ENCODE data around the gene C3orf49.
A peak's percentile ranks its signal among the peaks of the same experiment; 100 is the strongest.

The C3orf49 gene

DNA sequence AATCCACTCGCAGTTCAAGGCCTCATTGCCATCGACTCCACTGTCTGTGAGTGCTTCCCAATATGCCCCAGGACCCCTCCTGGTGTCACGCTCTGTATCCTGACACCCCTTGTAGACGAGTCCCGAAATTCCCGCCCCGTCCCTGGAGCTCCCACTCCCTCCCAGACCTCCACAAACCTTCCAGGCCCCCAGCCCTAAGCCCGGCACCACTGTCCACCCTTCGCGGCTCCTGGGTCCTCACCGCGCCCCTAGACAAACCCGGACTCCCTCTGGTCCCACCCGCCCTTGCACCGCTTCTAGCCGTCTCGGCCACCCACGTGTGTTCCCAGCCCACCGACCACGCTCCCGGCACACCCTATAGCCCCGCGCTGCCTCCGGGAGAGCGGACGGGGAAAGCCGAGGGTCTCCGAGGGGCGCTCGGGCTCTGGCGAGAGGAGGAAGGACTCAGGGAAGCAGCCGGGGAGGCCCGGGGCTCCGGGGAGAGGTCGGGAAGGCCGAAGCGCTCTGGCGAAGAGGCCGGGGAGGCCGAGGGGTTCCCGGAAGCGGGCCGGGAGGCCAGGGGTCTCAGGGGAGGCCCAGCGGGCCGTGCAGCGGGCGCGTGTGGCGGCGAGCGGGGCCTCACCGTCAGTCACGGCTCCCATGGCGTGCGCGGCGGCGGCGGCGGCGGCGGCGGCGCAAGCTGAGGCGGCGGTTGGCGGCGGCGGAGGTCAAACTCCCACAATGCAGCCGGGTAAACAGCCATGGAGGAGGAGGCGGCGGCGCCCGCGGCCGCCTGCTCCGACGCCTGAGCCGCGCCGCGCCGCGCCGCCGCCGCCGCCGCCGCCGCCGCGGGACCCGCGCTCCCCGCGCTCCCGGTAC lies 44.3 kb downstream of the C3orf49 start, which contains the start of the genes ATXN7 and THOC7:
ATXN7 (plus strand) TSS at position 718 of the 858 bp plus-strand sequence. CDS start 48,732 bp downstream, outside the sequence.
THOC7 (minus strand) TSS at position 656 of the 858 bp plus-strand sequence; CDS start at position 641, 15 bp downstream.
- H3K27ac ChIP-seq (ENCODE audit: poor library complexity, severe bottlenecking): peak within 1 kb of the TSS; percentile 70
- H3K36me3 ChIP-seq (ENCODE audit: low read depth): peaks cover 6% of the 10 kb centered on the region
- peaks cover 7% of the 10 kb centered on the region for H3K4me1 ChIP-seq (ENCODE audit: insufficient read depth, poor library complexity, severe bottlenecking)
- H3K27me3 ChIP-seq (ENCODE audit: insufficient read depth, poor library complexity, severe bottlenecking): no peaks in the 10 kb centered on the region
- no peaks in the 10 kb centered on the region for H3K9me3 ChIP-seq (ENCODE audit: severe bottlenecking)
- peak within 1 kb of the TSS; percentile 96 for H3K4me3 ChIP-seq (ENCODE audit: severe bottlenecking)
- ATAC-seq (ENCODE audit: low read depth): peak; percentile 75
- peak; percentile 60 for DNase-seq (ENCODE audit: low spot score)
- TF ChIP-seq, protein P1, sequence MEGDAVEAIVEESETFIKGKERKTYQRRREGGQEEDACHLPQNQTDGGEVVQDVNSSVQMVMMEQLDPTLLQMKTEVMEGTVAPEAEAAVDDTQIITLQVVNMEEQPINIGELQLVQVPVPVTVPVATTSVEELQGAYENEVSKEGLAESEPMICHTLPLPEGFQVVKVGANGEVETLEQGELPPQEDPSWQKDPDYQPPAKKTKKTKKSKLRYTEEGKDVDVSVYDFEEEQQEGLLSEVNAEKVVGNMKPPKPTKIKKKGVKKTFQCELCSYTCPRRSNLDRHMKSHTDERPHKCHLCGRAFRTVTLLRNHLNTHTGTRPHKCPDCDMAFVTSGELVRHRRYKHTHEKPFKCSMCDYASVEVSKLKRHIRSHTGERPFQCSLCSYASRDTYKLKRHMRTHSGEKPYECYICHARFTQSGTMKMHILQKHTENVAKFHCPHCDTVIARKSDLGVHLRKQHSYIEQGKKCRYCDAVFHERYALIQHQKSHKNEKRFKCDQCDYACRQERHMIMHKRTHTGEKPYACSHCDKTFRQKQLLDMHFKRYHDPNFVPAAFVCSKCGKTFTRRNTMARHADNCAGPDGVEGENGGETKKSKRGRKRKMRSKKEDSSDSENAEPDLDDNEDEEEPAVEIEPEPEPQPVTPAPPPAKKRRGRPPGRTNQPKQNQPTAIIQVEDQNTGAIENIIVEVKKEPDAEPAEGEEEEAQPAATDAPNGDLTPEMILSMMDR (IDR thresholded peaks at IDR 0.05; ENCODE audit: poor library complexity, severe bottlenecking): no peak

DNA sequence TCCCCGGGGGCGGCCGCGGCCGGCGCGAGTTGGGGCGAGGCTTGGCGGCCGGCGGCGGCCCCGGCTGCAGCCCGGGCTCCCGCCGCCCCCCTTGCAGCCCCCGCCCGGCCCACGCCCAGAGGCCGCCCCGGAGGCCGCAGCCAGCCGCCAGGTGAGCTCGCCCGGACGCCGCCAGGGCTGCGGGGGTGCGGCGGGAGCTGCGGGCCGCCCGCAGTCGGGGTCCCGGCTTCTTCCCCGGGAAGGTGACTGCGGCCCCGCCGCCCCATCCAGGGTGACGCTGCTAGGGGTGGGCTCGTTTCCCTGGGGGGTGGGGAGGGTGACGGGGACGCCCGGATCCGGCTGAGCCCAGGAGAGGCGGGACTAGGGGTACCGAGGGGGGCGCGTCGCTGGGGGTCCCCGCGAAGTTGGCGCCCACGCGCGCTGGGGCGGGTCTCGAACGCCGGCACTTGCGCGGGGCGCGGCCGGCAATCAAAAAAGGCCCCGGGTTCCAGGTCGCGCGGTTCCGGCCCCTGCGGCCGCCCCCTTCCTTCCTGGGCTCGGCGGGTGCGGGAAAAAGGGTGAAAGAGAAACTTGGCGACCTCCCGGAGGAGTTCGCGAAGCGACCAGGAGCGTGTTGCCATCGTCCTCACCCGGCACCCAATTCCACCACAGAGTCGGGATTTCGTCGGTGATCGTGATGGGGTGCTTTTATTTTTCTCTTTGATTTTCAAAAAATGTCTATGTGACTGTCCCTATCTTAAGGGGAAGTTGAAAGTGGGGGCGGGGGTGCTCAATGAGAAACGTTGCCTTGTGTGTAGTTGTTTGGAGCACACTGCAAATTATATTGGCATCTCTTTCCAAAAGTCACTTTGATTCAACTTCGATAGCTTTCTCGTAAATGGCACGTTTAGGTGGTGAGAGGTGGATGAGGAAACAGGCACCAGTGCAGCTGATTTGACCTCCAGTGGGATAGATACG lies 45.2 kb downstream of the C3orf49 start:
- Histone ChIP-seq H3K27ac (ENCODE audit: poor library complexity, severe bottlenecking) (peak overlapping the region; percentile 70), H3K27me3 (ENCODE audit: insufficient read depth, poor library complexity, severe bottlenecking) (no peaks in the 10 kb centered on the region), H3K4me1 (ENCODE audit: insufficient read depth, poor library complexity, severe bottlenecking) (peaks cover 7% of the 10 kb centered on the region), H3K36me3 (ENCODE audit: low read depth) (peaks cover 6% of the 10 kb centered on the region), H3K4me3 (ENCODE audit: severe bottlenecking) (peak overlapping the region; percentile 96), H3K9me3 (ENCODE audit: severe bottlenecking) (no peaks in the 10 kb centered on the region)
- TF ChIP-seq, protein P1 (IDR thresholded peaks at IDR 0.05; ENCODE audit: poor library complexity, severe bottlenecking): no peak
- peak; percentile 52 for DNase-seq (ENCODE audit: low spot score)
- ATAC-seq (ENCODE audit: low read depth): peak; percentile 44

DNA sequence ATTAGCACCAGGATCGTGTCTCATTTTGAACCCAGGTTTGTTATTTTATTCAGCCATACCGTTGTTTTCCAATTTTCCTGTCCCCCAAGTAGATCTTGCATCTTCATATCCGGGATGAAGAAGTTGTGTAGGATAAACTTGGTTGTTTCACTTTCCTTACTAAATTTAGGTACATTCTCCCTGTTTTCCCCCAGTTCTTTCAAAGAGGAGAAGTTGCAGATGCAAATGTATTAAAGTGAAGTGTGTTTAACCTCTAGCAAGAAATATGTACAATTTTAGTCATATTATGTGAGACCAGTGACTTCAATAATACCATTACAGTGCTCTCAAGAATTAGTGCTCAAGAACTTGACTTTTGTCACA lies 45.8 kb downstream of the C3orf49 start:
- Histone ChIP-seq H3K4me3 (ENCODE audit: severe bottlenecking) (peak overlapping the region; percentile 96), H3K27me3 (ENCODE audit: insufficient read depth, poor library complexity, severe bottlenecking) (no peaks in the 10 kb centered on the region), H3K4me1 (ENCODE audit: insufficient read depth, poor library complexity, severe bottlenecking) (peaks cover 7% of the 10 kb centered on the region), H3K27ac (ENCODE audit: poor library complexity, severe bottlenecking) (peak overlapping the region; percentile 70), H3K9me3 (ENCODE audit: severe bottlenecking) (no peaks in the 10 kb centered on the region), H3K36me3 (ENCODE audit: low read depth) (peaks cover 6% of the 10 kb centered on the region)
- no peak for ATAC-seq (ENCODE audit: low read depth)
- TF ChIP-seq, protein P1 (IDR thresholded peaks at IDR 0.05; ENCODE audit: poor library complexity, severe bottlenecking): no peak
- no peak for DNase-seq (ENCODE audit: low spot score)

DNA sequence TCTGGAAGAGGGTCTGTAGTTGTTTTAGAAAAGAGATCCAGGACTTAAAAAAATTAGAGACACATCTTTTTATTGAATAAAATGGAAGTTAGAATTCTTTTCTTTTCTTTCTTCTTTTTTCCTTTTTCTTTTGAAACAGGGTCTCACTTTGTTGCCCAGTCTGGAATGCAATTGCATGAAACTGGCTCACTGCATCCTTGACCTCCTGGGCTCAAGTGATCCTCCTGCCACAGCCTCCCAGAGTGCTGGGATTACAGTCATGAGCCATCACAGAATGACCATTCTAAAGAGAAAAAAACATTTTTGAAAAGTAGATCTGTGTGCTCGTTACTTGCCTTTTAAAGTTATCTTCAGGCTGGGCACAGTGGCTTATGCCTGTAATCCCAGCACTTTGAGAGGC lies 48.1 kb downstream of the C3orf49 start:
- no peak for ATAC-seq (ENCODE audit: low read depth)
- no peak overlapping the region for H3K27ac ChIP-seq (ENCODE audit: poor library complexity, severe bottlenecking)
- no peaks in the 10 kb centered on the region for H3K9me3 ChIP-seq (ENCODE audit: severe bottlenecking)
- no peaks in the 10 kb centered on the region for H3K27me3 ChIP-seq (ENCODE audit: insufficient read depth, poor library complexity, severe bottlenecking)
- no peak for DNase-seq (ENCODE audit: low spot score)
- H3K4me3 ChIP-seq (ENCODE audit: severe bottlenecking): no peak overlapping the region
- peaks cover 12% of the 10 kb centered on the region for H3K4me1 ChIP-seq (ENCODE audit: insufficient read depth, poor library complexity, severe bottlenecking)
- TF ChIP-seq, protein P1 (IDR thresholded peaks at IDR 0.05; ENCODE audit: poor library complexity, severe bottlenecking): no peak
- H3K36me3 ChIP-seq (ENCODE audit: low read depth): peaks cover 6% of the 10 kb centered on the region
